ENCODE measurements around the gene ADAT1. TPM values are rescaled to one million over a fixed set of nuclear protein-coding genes. Genes with fewer than 3 reads are reported as not detected.
A peak's percentile ranks its signal among the peaks of the same experiment; 100 is the strongest.

Gene ADAT1
- total RNA-seq, 2 donors from 2014 or later = 38.2 to 60.5 TPM

DNA sequence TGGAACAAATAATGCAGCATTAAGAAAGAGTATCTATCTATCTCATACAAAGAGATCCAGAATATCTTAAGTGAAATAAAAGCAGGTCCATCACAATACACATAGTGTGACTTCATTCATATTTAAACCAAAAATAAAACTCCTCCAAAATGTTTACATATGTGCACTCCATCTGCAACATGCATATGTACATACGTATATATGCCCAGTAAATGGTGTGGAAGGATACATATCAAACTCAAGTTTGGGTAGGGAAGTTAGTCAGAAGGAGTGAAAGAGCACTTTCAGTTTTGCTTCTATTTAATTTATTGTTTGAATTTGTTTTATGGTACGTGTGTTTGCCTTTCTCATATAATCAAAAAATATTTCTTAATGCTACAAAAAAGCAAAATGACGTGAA is 12.0 kb upstream of the ADAT1 start:
- DNase-seq = no peak
- no peak overlapping the region for H3K4me3 Mint-ChIP-seq
- peak overlapping the region; percentile 8 for H3K27ac Mint-ChIP-seq
- H3K36me3 Mint-ChIP-seq (ENCODE audit: insufficient read depth in 2 of 2) = peaks cover 17 to 58% of the 10 kb centered on the region in 2 donors
- no peaks in the 10 kb centered on the region for H3K9me3 Mint-ChIP-seq
- ATAC-seq (replicated peaks in 1 of 2) = no peak
- peaks cover 6% of the 10 kb centered on the region for H3K4me1 Mint-ChIP-seq (ENCODE audit: low read depth)
- H3K27me3 Mint-ChIP-seq (ENCODE audit: low read depth) = no peaks in the 10 kb centered on the region

DNA sequence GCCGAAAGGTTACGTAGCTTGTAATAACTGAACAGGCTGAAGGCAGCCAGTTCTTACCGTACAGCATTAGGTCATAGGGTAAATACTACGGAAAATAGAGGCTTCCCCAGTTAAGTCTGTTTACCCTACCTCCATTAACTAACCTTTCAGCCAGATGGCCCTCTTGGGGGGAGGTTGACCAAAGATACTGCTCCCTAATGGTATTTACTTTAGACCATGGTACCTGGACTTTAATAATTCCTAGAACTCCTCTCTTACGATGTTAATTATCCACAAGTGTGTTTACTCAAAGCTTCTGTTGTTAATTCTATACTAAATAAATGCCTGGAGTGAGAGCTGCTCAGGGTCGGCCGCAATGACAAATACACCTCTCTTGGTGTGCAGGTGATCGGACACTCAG is 9.8 kb upstream of the ADAT1 start:
- H3K4me1 Mint-ChIP-seq (ENCODE audit: low read depth) = peaks cover 18% of the 10 kb centered on the region
- DNase-seq = no peak
- H3K27me3 Mint-ChIP-seq (ENCODE audit: low read depth) = no peaks in the 10 kb centered on the region
- no peaks in the 10 kb centered on the region for H3K9me3 Mint-ChIP-seq
- ATAC-seq (replicated peaks in 1 of 2) = no peak
- peaks cover 17 to 64% of the 10 kb centered on the region in 2 donors for H3K36me3 Mint-ChIP-seq (ENCODE audit: insufficient read depth in 2 of 2)
- H3K4me3 Mint-ChIP-seq = no peak overlapping the region
- H3K27ac Mint-ChIP-seq = no peak overlapping the region

DNA sequence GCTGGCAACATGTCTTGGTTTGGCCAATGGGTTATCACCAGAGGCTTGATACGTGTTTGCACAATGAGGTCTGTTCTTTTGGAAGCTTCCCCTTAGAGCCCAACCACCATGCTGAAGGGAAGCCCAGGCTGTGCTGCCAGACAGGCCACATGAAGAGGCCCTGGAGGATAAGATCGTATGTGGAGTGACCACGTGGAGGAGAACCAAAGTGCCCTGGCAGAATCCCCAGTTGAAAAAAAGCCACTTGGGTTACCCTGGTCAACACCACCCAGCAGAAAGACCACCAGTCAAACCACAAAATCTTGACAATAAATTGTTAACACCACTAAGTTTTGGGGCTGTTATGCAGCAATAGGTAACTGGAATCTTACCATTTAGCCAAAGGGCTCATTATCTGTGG is 7.0 kb upstream of the ADAT1 start:
- Mint-ChIP-seq H3K36me3 (ENCODE audit: insufficient read depth in 2 of 2) (peaks cover 25 to 66% of the 10 kb centered on the region in 2 donors), H3K9me3 (no peaks in the 10 kb centered on the region), H3K4me3 (no peak overlapping the region), H3K4me1 (ENCODE audit: low read depth) (peaks cover 27% of the 10 kb centered on the region), H3K27me3 (ENCODE audit: low read depth) (no peaks in the 10 kb centered on the region), H3K27ac (no peak overlapping the region)
- no peak for ATAC-seq (replicated peaks in 1 of 2)
- DNase-seq = no peak

DNA sequence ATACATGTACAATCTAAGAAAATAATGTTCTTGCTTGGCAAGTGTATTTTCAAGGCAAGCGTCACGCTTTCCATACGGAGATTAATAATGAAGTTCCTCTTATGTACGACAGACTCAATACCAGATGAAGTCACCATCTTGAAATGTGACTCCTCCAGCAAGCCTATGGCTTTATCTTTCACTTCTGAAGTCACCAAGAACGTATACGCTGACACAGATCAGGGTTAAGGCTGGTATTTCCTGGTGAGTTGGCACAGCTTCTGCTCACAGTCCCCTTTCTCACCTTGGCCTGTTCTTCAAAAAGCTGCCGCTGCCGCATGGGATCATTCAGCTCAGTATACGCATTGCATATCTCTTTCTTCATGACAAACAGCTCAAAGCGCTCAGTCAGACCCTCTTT is 6.1 kb upstream of the ADAT1 start:
- Mint-ChIP-seq H3K27me3 (ENCODE audit: low read depth) (no peaks in the 10 kb centered on the region), H3K36me3 (ENCODE audit: insufficient read depth in 2 of 2) (peaks cover 25 to 62% of the 10 kb centered on the region in 2 donors), H3K27ac (peak overlapping the region; percentile 82), H3K9me3 (no peaks in the 10 kb centered on the region), H3K4me1 (ENCODE audit: low read depth) (peaks cover 29% of the 10 kb centered on the region), H3K4me3 (peak overlapping the region in 1 of 2 donors; percentile 4)
- DNase-seq = no peak
- ATAC-seq (replicated peaks in 1 of 2) = peak in 1 of 2 donors; percentile 50

DNA sequence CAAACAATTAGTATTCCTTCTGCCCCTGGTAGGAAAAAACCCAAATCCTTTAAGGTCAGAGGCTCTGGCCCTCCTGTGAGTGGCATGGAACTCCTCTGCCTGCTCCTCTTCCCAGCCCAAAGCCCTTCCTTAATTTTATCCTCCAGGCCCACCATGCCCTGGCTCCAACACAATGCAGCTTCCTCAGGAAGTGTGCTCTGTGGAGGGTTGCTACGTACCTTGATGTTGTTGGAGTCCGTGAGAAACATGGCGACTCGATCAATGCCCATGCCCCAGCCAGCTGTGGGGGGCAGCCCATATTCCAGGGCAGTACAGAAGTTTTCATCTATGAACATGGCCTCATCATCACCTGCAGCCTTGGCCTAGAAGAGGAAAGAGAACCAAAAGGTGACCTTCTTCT is 5.3 kb upstream of the ADAT1 start:
- Mint-ChIP-seq H3K4me3 (no peak overlapping the region), H3K9me3 (no peaks in the 10 kb centered on the region), H3K27ac (peak overlapping the region; percentile 87), H3K27me3 (ENCODE audit: low read depth) (no peaks in the 10 kb centered on the region), H3K4me1 (ENCODE audit: low read depth) (peaks cover 29% of the 10 kb centered on the region), H3K36me3 (ENCODE audit: insufficient read depth in 2 of 2) (peaks cover 22 to 58% of the 10 kb centered on the region in 2 donors)
- DNase-seq (no peak), ATAC-seq (replicated peaks in 1 of 2) (no peak)

DNA sequence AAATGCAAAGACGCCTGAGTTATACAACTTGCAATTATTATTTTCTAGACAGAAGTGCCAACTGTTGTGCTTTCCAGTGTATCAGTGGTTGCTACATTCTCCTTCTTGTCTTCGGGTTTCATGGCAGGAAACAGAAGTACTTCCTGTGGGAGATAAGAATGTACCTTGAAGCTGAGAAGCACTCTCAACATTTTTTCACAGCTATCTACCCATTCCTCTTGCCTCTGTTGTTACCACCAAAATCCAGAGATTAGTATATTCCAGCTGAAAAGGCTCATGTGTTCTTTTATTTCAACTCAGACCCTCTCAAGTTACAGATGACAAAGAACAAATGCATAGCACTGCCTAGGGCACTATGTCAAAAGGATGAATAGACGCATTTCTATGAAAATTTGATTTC is 4.8 kb upstream of the ADAT1 start:
- Mint-ChIP-seq H3K27me3 (ENCODE audit: low read depth) (no peaks in the 10 kb centered on the region), H3K27ac (peak overlapping the region; percentile 87), H3K36me3 (ENCODE audit: insufficient read depth in 2 of 2) (peaks cover 22 to 56% of the 10 kb centered on the region in 2 donors), H3K4me3 (no peak overlapping the region), H3K9me3 (no peaks in the 10 kb centered on the region), H3K4me1 (ENCODE audit: low read depth) (peaks cover 29% of the 10 kb centered on the region)
- DNase-seq (no peak), ATAC-seq (replicated peaks in 1 of 2) (no peak)

DNA sequence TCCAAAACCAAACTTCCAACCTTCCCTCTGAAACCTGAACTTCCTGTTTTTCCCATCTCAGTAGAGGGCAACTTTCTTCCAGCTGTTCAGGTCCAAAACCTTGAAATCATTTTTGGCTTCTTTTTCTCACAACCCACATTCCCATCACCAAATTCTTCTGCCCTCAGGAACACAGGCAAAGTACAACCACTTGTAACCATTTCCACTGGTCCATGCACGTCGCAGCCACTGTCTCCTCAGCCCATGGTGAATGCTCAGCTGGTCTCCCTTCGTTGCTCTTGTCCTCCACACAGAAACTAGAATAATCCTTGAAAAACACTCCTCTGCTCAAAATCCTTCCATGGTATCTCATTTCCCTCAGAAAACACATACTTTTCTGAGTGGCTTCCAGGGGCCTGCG is 3.7 kb upstream of the ADAT1 start:
- Mint-ChIP-seq H3K4me3 (no peak overlapping the region), H3K9me3 (no peaks in the 10 kb centered on the region), H3K27ac (peak overlapping the region; percentile 87), H3K36me3 (ENCODE audit: insufficient read depth in 2 of 2) (peaks cover 20 to 54% of the 10 kb centered on the region in 2 donors), H3K4me1 (ENCODE audit: low read depth) (peaks cover 33% of the 10 kb centered on the region), H3K27me3 (ENCODE audit: low read depth) (no peaks in the 10 kb centered on the region)
- no peak for DNase-seq
- ATAC-seq (replicated peaks in 1 of 2) = no peak

DNA sequence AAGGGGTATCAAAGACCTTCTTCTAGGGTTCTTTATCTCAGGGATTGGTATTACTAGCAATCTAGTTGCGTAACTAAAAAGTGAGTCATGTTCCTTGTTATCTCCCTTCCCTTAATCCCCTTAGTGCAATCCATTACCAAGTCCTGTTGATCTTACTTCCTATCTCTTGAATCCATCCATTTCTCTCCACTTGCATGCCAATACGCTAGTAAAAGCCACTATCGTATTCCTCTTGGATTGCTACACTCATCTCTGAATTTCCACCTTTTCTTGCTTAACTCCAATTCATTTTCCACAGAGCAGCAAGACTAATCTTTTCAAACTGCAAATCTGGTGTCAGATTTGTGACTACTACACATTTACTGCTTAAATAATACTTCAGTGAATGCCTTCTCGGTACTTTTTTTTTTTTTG is 1.8 kb upstream of the ADAT1 start:
- H3K27me3 Mint-ChIP-seq (ENCODE audit: low read depth) = no peaks in the 10 kb centered on the region
- peaks cover 17 to 48% of the 10 kb centered on the region in 2 donors for H3K36me3 Mint-ChIP-seq (ENCODE audit: insufficient read depth in 2 of 2)
- DNase-seq = no peak
- H3K9me3 Mint-ChIP-seq = no peaks in the 10 kb centered on the region
- peak overlapping the region in 1 of 2 donors; percentile 30 for H3K4me3 Mint-ChIP-seq
- H3K27ac Mint-ChIP-seq = no peak overlapping the region
- H3K4me1 Mint-ChIP-seq (ENCODE audit: low read depth) = peaks cover 49% of the 10 kb centered on the region
- no peak for ATAC-seq (replicated peaks in 1 of 2)

DNA sequence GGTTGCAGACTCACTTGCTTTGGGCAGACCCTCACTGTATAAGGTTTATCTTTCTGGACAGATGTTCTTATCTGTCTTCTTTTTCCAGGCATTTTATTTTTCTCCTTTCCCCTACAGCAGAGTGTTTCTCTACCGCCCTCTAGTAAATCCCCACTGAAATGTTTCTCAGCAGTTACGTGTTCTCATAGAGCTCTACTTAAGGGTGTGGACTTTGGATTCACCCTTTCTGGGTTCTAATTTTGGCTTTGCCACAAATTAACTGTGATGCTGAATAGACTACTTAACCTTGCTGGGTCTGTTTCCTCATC is 2.0 kb downstream of the ADAT1 start:
- peaks cover 45% of the 10 kb centered on the region for H3K4me1 Mint-ChIP-seq (ENCODE audit: low read depth)
- H3K36me3 Mint-ChIP-seq (ENCODE audit: insufficient read depth in 2 of 2) = peaks cover 7 to 35% of the 10 kb centered on the region in 2 donors
- no peak for ATAC-seq (replicated peaks in 1 of 2)
- H3K27me3 Mint-ChIP-seq (ENCODE audit: low read depth) = no peaks in the 10 kb centered on the region
- peak overlapping the region; percentile 68 to 93 for H3K4me3 Mint-ChIP-seq
- peak overlapping the region; percentile 47 for H3K27ac Mint-ChIP-seq
- DNase-seq = no peak
- no peaks in the 10 kb centered on the region for H3K9me3 Mint-ChIP-seq

DNA sequence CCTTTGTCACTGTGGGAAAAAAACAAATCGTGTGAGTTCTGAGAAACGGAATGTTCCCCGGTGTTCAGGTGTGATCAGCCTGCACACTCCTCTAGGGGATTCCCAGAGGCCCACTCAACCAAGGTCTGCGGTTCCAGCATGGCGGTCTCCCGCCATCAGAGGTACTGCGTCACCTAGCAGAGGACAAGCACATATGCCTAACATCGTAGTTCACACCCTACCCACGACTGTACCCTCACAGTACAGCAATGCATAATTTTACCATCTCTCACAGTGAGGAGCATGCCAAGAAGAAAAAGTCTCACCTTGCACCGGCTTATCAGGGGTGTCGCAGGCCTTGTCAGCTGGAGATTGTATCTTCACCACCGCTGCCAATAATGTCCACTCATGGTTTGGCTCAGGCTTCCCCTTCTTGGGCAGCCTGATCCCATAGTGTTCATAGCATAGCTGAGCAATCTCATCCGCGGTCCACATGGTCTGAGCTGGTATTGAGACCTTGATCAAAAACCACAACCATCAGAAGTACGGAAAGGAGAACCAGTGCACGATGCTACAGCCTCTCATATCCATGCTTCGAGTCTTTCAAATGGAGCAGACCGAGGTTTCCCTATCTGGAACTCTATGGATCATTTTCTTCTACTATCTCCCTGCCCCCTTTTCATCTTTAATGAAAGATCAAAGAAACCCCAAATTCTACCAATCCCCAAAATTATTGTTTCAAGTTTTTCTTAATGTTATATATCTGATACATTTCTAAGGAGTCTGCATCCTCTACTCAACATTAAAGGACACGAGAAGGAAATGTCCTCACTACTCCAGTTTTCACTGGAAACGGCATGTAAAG is 2.5 kb downstream of the ADAT1 start:
- H3K36me3 Mint-ChIP-seq (ENCODE audit: insufficient read depth in 2 of 2) = peaks cover 4 to 32% of the 10 kb centered on the region in 2 donors
- DNase-seq (peak; percentile 26 to 35), ATAC-seq (replicated peaks in 1 of 2) (peak in 1 of 2 donors; percentile 10)
- H3K4me3 Mint-ChIP-seq = peak overlapping the region; percentile 68 to 93
- H3K4me1 Mint-ChIP-seq (ENCODE audit: low read depth) = peaks cover 48% of the 10 kb centered on the region
- H3K27ac Mint-ChIP-seq = peak overlapping the region; percentile 47
- H3K9me3 Mint-ChIP-seq = no peaks in the 10 kb centered on the region
- no peaks in the 10 kb centered on the region for H3K27me3 Mint-ChIP-seq (ENCODE audit: low read depth)

DNA sequence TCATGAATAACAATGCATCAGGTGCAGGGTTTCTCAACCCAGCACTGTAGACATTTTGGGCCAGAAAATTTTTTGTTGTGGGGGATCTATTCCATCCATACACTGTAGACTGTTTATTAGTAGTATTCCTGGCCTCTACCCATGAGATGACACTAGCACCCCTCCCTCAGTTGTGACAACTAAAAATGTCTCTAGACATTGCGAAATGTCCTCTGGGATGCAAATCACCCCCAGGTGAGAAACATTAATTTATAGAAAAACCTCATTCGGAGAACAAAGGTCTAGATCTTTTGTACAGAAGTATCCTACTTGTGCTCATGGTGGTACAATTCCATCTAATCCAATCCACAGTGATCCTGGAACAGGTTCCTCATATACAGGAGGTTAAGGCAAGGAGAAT is 4.3 kb downstream of the ADAT1 start:
- H3K36me3 Mint-ChIP-seq (ENCODE audit: insufficient read depth in 2 of 2) = peaks cover 5 to 29% of the 10 kb centered on the region in 2 donors
- H3K9me3 Mint-ChIP-seq = no peaks in the 10 kb centered on the region
- peak overlapping the region; percentile 6 for H3K27ac Mint-ChIP-seq
- no peak for ATAC-seq (replicated peaks in 1 of 2)
- DNase-seq = no peak
- no peak overlapping the region for H3K4me3 Mint-ChIP-seq
- H3K27me3 Mint-ChIP-seq (ENCODE audit: low read depth) = no peaks in the 10 kb centered on the region
- peaks cover 52% of the 10 kb centered on the region for H3K4me1 Mint-ChIP-seq (ENCODE audit: low read depth)

DNA sequence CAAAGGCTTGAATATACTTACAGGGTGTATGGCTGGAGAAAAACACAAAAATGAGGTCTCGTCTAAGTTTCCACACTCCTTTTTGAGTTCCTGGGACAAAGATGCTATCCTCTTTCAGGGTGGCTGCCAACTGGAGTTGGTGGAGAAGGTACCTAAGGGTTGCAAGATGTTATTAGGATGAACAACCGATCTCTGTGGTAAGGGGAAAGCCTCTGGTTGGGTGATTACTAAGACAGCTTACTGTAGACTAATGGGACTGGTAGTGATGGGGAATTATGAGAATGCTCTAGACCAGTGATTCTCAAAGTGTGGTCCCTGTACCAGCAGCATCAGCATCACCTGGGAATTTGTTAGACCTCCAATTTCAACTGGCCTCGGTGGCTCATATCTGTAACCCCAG is 6.0 kb downstream of the ADAT1 start:
- H3K4me1 Mint-ChIP-seq (ENCODE audit: low read depth) = peaks cover 51% of the 10 kb centered on the region
- no peaks in the 10 kb centered on the region for H3K9me3 Mint-ChIP-seq
- DNase-seq (peak in 1 of 2 donors; percentile 12), ATAC-seq (replicated peaks in 1 of 2) (peak; percentile 9 to 19)
- H3K4me3 Mint-ChIP-seq = peak overlapping the region; percentile 42 to 58
- peak overlapping the region; percentile 83 for H3K27ac Mint-ChIP-seq
- H3K27me3 Mint-ChIP-seq (ENCODE audit: low read depth) = no peaks in the 10 kb centered on the region
- H3K36me3 Mint-ChIP-seq (ENCODE audit: insufficient read depth in 2 of 2) = peaks cover 7 to 35% of the 10 kb centered on the region in 2 donors

DNA sequence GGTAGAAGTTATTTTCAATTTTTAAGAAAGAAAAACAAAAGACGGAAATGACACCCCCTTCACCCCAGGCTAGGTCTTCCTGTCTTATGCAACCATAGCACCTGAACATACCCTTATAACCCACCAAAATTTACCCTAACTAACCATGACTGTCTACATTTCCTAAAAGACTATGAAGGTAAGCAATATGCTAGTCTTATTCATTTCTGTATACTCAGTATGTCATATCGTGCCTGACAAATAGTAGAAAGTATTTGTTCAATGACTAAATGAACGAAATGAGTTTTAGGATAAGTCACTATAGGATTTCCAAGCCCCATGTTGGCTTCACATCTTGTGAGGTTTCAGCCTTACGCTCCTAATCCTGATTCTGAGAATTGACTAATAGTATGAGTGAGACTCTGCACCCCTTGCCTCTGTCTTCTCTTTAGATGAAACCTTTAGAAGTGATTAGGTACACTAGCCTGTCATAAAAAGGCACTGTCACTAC is 6.5 kb downstream of the ADAT1 start:
- no peaks in the 10 kb centered on the region for H3K27me3 Mint-ChIP-seq (ENCODE audit: low read depth)
- DNase-seq = peak; percentile 35 to 50
- H3K4me1 Mint-ChIP-seq (ENCODE audit: low read depth) = peaks cover 45% of the 10 kb centered on the region
- peaks cover 7 to 35% of the 10 kb centered on the region in 2 donors for H3K36me3 Mint-ChIP-seq (ENCODE audit: insufficient read depth in 2 of 2)
- ATAC-seq (replicated peaks in 1 of 2) = peak; percentile 88 to 91
- no peaks in the 10 kb centered on the region for H3K9me3 Mint-ChIP-seq
- peak overlapping the region; percentile 48 to 58 for H3K4me3 Mint-ChIP-seq
- H3K27ac Mint-ChIP-seq = peak overlapping the region; percentile 83
